H1 (cell line): ENCODE data around the gene SAPCD1. TPM values are rescaled to one million over a fixed set of nuclear protein-coding genes. Genes with fewer than 3 reads are reported as not detected.

ENCODE experiments used
- EP300 ChIP-seq, 2 experiments: IDR thresholded peaks; 1 replicate in 1 of 2; 2 replicates in 1 of 2; pipeline ENCODE4 v1.6.1; 2011 to 2012; ENCODE audit warnings: low read depth in 2 of 2, low read length in 2 of 2, mild to moderate bottlenecking in 2 of 2, borderline replicate concordance in 1 of 2, inconsistent platforms in 1 of 2, moderate library complexity in 1 of 2
- polyA plus RNA-seq, 7 experiments: library from polyadenylated mRNA; depleted of rRNA in 3 of 7; stranded (reverse) in 5 of 7; unstranded in 2 of 7; fragments of >200 nt in 5 of 7; fragments of 200-250 nt in 2 of 7; gene quantifications; 1 replicate in 5 of 7; 2 replicates in 1 of 7; 4 replicates in 1 of 7; pipeline versions ENCODE4 v1.2.1 to v1.2.3, GENCODE V29; 2011 to 2013; ENCODE audit warnings: missing spikeins in 2 of 7, mixed read lengths in 2 of 7
- total RNA-seq: library from RNA; stranded (reverse); fragmentation: NEBNext Ultra II Directional; extraction: Animal tissue kit (Norgen Biotek cat#: 25700); gene quantifications from 2 replicates; pipeline ENCODE4 v1.2.1, GENCODE V29; 2021
- TF ChIP-seq, protein P1 (sequence below): fragments of 300-600 bp; sonication (generic); IDR thresholded peaks from 2 replicates; pipeline ENCODE4 v1.7.1; 2012; ENCODE audit warnings: low read length, moderate library complexity, mild to moderate bottlenecking, inconsistent platforms; ENCODE audit not compliant: insufficient replicate concordance

The SAPCD1 gene
- total and polyA plus RNA-seq, 2 of the 8 experiments (the other 6 are each of a cell fraction or from before 2014, with no cell fraction given), result 3.1 to 5.9 TPM

DNA sequence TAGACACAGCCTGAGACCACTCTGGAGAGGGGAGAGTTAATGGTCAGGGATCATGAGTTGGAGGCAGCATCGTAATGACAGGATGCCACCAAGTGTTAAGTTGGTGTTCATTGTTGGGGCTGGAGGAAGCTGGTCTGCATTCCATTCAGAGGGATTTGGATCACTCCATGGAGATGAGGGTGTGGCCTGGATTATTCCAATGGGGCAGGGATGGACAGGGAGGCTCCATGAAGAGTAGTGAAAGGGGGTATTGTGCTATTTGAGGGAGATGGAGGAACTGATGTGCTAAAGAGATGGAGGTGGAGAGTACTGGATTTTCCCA is 1.1 kb downstream of the SAPCD1 start (continued):
- TF ChIP-seq, protein P1, sequence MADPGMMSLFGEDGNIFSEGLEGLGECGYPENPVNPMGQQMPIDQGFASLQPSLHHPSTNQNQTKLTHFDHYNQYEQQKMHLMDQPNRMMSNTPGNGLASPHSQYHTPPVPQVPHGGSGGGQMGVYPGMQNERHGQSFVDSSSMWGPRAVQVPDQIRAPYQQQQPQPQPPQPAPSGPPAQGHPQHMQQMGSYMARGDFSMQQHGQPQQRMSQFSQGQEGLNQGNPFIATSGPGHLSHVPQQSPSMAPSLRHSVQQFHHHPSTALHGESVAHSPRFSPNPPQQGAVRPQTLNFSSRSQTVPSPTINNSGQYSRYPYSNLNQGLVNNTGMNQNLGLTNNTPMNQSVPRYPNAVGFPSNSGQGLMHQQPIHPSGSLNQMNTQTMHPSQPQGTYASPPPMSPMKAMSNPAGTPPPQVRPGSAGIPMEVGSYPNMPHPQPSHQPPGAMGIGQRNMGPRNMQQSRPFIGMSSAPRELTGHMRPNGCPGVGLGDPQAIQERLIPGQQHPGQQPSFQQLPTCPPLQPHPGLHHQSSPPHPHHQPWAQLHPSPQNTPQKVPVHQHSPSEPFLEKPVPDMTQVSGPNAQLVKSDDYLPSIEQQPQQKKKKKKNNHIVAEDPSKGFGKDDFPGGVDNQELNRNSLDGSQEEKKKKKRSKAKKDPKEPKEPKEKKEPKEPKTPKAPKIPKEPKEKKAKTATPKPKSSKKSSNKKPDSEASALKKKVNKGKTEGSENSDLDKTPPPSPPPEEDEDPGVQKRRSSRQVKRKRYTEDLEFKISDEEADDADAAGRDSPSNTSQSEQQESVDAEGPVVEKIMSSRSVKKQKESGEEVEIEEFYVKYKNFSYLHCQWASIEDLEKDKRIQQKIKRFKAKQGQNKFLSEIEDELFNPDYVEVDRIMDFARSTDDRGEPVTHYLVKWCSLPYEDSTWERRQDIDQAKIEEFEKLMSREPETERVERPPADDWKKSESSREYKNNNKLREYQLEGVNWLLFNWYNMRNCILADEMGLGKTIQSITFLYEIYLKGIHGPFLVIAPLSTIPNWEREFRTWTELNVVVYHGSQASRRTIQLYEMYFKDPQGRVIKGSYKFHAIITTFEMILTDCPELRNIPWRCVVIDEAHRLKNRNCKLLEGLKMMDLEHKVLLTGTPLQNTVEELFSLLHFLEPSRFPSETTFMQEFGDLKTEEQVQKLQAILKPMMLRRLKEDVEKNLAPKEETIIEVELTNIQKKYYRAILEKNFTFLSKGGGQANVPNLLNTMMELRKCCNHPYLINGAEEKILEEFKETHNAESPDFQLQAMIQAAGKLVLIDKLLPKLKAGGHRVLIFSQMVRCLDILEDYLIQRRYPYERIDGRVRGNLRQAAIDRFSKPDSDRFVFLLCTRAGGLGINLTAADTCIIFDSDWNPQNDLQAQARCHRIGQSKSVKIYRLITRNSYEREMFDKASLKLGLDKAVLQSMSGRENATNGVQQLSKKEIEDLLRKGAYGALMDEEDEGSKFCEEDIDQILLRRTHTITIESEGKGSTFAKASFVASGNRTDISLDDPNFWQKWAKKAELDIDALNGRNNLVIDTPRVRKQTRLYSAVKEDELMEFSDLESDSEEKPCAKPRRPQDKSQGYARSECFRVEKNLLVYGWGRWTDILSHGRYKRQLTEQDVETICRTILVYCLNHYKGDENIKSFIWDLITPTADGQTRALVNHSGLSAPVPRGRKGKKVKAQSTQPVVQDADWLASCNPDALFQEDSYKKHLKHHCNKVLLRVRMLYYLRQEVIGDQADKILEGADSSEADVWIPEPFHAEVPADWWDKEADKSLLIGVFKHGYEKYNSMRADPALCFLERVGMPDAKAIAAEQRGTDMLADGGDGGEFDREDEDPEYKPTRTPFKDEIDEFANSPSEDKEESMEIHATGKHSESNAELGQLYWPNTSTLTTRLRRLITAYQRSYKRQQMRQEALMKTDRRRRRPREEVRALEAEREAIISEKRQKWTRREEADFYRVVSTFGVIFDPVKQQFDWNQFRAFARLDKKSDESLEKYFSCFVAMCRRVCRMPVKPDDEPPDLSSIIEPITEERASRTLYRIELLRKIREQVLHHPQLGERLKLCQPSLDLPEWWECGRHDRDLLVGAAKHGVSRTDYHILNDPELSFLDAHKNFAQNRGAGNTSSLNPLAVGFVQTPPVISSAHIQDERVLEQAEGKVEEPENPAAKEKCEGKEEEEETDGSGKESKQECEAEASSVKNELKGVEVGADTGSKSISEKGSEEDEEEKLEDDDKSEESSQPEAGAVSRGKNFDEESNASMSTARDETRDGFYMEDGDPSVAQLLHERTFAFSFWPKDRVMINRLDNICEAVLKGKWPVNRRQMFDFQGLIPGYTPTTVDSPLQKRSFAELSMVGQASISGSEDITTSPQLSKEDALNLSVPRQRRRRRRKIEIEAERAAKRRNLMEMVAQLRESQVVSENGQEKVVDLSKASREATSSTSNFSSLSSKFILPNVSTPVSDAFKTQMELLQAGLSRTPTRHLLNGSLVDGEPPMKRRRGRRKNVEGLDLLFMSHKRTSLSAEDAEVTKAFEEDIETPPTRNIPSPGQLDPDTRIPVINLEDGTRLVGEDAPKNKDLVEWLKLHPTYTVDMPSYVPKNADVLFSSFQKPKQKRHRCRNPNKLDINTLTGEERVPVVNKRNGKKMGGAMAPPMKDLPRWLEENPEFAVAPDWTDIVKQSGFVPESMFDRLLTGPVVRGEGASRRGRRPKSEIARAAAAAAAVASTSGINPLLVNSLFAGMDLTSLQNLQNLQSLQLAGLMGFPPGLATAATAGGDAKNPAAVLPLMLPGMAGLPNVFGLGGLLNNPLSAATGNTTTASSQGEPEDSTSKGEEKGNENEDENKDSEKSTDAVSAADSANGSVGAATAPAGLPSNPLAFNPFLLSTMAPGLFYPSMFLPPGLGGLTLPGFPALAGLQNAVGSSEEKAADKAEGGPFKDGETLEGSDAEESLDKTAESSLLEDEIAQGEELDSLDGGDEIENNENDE, result no peak
- peak in 1 of 2 experiments; percentile 94; a peak in 2 of 3 replicates for TF ChIP-seq EP300 (IDR thresholded peaks at IDR 0.05; ENCODE audit: borderline replicate concordance in 1 of 2, low read depth in 2 of 2, low read length in 2 of 2)
